Activated CD8-positive, alpha-beta T cell treated with anti-CD3 and anti-CD28 coated beads for 36 hours (primary cell): ENCODE results near the gene CFHR5. TPM values are rescaled to one million over a fixed set of nuclear protein-coding genes. Genes with fewer than 3 reads are reported as not detected.

Experiments used
- ATAC-seq: fragments of 200-7000 bp; cut with Tn5 transposase; one replicate; pipeline ENCODE4 v1.10.0; 2021; ENCODE audit warnings: mild to moderate bottlenecking, moderate library complexity
- CTCF ChIA-PET: fragments of 350-600 bp; sonication (Branson Sonifier 250); formaldehyde crosslinking; loops from one replicate; lab custom pipeline; 2021; ENCODE audit warnings: antibody characterized with exemption; lab: Charles Lee
- POLR2A ChIA-PET: fragments of 350-600 bp; sonication (Branson Sonifier 250); formaldehyde crosslinking; loops from one replicate; lab custom pipeline; 2021; ENCODE audit warnings: antibody characterized with exemption; lab: Charles Lee
- DNase-seq: peaks from one replicate; pipeline ENCODE4 v3.0.0-alpha.2; 2020
- H3K27ac Mint-ChIP-seq: one replicate; pipeline ENCODE4 v1.8.0; 2021; ENCODE audit warnings: mild to moderate bottlenecking, mixed read lengths
- H3K27me3 Mint-ChIP-seq: one replicate; pipeline ENCODE4 v1.8.0; 2021; ENCODE audit warnings: mixed read lengths
- H3K36me3 Mint-ChIP-seq: one replicate; pipeline ENCODE4 v1.8.0; 2021; ENCODE audit warnings: low read depth, mixed read lengths
- H3K4me1 Mint-ChIP-seq: one replicate; pipeline ENCODE4 v1.8.0; 2021; ENCODE audit warnings: low read depth, mixed read lengths
- H3K4me3 Mint-ChIP-seq: one replicate; pipeline ENCODE4 v1.8.0; 2021; ENCODE audit warnings: mild to moderate bottlenecking, moderate library complexity, mixed read lengths
- H3K9me3 Mint-ChIP-seq: one replicate; pipeline ENCODE4 v1.8.0; 2021; ENCODE audit warnings: mixed read lengths
- intact Hi-C: fragments of 100-400 bp; cut with micrococcal nuclease; formaldehyde crosslinking; loops from one replicate; pipeline ENCODE4 v1.10.0; 2022
- total RNA-seq, 2 experiments: library from RNA; stranded (reverse); gene quantifications; one replicate each; pipeline ENCODE4 v1.2.3, GENCODE V29; 2021
- TF ChIP-seq, protein P1 (sequence below): fragments of 200-600 bp; IDR thresholded peaks from one replicate; pipeline ENCODE4 v1.8.0; 2022; ENCODE audit warnings: antibody characterized with exemption, mild to moderate bottlenecking

The CFHR5 gene
- total RNA-seq, 2 experiments from 2014 or later: not detected

DNA sequence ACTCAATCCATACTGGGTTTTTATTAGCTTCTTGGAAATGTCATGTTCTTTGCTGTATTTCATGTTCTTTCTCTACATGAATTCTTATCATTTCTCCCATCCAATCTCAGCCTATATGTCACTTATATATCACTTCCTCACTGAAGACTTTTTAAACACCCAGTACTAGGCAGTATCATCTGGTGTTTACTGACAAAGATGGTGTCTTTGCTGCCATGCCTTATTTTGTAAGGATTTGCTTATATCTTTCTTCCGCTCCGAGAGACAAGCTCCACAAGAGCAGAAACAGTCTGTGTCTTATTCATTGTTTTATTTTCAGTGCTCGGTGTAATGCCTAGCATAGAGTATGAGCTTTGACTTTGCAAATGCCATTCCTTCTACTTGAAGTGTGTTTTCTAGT is 59.5 kb downstream of the CFHR5 start:
- no peak overlapping the region for H3K4me3 Mint-ChIP-seq
- POLR2A ChIA-PET: no interaction called here
- no peaks in the 10 kb centered on the region for H3K36me3 Mint-ChIP-seq
- H3K9me3 Mint-ChIP-seq: no peaks in the 10 kb centered on the region
- ATAC-seq (no peak), DNase-seq (no peak)
- peaks cover 3% of the 10 kb centered on the region for H3K4me1 Mint-ChIP-seq
- TF ChIP-seq, protein P1, sequence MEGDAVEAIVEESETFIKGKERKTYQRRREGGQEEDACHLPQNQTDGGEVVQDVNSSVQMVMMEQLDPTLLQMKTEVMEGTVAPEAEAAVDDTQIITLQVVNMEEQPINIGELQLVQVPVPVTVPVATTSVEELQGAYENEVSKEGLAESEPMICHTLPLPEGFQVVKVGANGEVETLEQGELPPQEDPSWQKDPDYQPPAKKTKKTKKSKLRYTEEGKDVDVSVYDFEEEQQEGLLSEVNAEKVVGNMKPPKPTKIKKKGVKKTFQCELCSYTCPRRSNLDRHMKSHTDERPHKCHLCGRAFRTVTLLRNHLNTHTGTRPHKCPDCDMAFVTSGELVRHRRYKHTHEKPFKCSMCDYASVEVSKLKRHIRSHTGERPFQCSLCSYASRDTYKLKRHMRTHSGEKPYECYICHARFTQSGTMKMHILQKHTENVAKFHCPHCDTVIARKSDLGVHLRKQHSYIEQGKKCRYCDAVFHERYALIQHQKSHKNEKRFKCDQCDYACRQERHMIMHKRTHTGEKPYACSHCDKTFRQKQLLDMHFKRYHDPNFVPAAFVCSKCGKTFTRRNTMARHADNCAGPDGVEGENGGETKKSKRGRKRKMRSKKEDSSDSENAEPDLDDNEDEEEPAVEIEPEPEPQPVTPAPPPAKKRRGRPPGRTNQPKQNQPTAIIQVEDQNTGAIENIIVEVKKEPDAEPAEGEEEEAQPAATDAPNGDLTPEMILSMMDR: no peak
- CTCF ChIA-PET: no interaction called here
- peaks cover 13% of the 10 kb centered on the region for H3K27me3 Mint-ChIP-seq
- intact Hi-C loops: no loop called here
- H3K27ac Mint-ChIP-seq: no peak overlapping the region

DNA sequence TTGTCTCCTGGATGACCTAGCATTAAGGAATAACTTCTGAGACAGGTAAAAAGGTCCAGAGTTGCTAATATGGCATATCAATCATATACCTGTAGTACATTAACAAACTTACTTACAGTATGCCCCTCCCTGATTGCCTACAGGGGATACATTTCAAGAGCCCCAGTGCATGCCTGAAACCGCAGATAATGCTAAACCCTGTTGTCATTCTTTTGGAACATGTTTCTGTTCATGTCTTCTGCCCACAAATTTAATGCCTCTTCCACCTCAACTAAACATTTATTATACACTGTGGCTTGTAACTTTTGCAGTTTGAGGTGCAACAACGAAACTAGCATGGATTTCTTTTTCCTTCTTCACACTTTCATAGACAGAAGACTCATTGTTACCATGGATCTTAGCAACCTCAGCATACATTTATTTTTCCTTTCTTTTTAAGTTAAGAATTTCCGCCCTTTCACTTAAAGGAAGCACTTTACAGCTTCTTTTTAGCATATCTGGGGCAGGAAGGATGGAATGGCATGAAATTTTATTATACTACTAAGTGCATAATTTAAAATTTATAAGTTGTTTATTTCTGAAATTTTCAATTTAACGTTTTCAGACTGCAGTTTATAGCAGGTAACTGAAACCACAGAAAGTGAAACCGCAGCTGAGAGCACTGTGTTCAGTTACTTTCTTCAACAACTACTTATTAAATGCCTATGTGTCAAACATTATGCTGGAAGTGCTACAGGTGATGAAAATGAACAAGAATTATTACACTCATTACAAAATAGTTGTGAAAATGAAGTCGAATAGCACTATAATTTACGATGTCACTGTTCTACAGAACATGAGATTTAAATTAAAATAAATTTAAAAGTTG is 64.4 kb downstream of the CFHR5 start:
- Mint-ChIP-seq H3K4me1 (peaks cover 3% of the 10 kb centered on the region), H3K27ac (no peak overlapping the region), H3K4me3 (no peak overlapping the region), H3K27me3 (peaks cover 8% of the 10 kb centered on the region), H3K9me3 (no peaks in the 10 kb centered on the region), H3K36me3 (no peaks in the 10 kb centered on the region)
- CTCF ChIA-PET: no interaction called here
- ATAC-seq: no peak
- DNase-seq: no peak
- TF ChIP-seq, protein P1: no peak
- POLR2A ChIA-PET: no interaction called here
- intact Hi-C loops: no loop called here

DNA sequence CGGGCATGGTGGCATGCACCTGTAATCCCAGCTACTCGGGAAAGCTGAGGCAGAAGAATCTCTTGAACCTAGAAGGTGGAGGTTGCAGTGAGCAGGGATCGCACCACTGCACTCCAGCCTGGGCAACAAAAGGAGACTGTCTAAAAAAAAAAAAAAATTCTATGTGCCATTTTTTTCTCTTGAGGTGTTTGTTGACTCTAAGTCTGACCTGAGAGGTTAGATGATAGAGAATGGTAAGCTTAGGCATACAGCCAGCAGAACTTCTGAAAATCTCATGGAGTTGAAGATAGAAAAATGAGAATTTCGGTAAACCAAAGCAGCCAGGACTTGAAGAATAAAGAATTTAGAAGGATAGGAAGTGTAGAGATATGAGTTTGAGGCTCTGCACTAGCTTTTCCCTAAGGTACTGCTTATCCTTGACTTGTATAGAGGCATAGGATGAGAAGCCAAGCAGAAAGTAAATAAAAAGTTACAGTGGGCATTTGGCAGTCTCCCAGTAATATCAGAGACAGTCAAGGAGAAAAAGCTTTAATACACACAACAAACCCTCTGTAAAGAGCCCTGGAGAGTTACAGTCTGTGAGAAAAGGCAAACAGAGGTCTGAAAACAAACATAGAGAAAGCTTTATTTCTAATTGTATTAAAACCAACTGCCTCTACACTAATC is 65.5 kb downstream of the CFHR5 start:
- H3K4me1 Mint-ChIP-seq: peaks cover 3% of the 10 kb centered on the region
- TF ChIP-seq, protein P1: no peak
- no peak overlapping the region for H3K4me3 Mint-ChIP-seq
- intact Hi-C loops: no loop called here
- DNase-seq (no peak), ATAC-seq (no peak)
- ChIA-PET POLR2A (no interaction called here), CTCF (no interaction called here)
- peaks cover 12% of the 10 kb centered on the region for H3K27me3 Mint-ChIP-seq
- no peaks in the 10 kb centered on the region for H3K9me3 Mint-ChIP-seq
- H3K36me3 Mint-ChIP-seq: no peaks in the 10 kb centered on the region
- no peak overlapping the region for H3K27ac Mint-ChIP-seq

DNA sequence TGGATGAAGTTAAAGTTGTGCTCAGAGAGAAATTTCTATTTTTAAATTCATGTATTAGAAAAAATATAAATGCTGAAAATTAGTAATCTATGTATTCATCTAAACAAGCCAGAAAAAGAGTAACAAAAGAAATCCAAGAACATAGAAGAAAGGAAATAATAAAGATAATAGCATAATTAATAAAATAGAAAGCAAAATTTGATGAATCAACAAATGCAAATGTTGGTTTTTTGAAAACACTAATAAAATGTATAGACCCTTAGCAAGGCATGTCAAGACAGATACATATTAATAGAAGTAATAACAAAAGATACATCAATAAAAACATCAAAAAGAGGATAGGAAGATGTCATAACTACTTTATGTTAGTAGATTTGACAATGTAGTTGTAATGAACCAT is 71.7 kb downstream of the CFHR5 start:
- intact Hi-C loops: no loop called here
- ChIA-PET POLR2A (no interaction called here), CTCF (no interaction called here)
- Mint-ChIP-seq H3K27ac (no peak overlapping the region), H3K9me3 (no peaks in the 10 kb centered on the region), H3K27me3 (peaks cover 7% of the 10 kb centered on the region), H3K4me1 (no peaks in the 10 kb centered on the region), H3K4me3 (no peak overlapping the region), H3K36me3 (no peaks in the 10 kb centered on the region)
- TF ChIP-seq, protein P1: no peak
- ATAC-seq (no peak), DNase-seq (no peak)

Other genes with a start within 250 kb of the CFHR5 start
- gene CFHR3, start 202.7 kb upstream of the CFHR5 start, total RNA-seq: not detected
- not detected for gene CFHR1, start 157.8 kb upstream of the CFHR5 start, total RNA-seq
- not detected for gene CFHR4, start 89.5 kb upstream of the CFHR5 start, total RNA-seq
- not detected for gene CFHR2, start 33.8 kb upstream of the CFHR5 start, total RNA-seq
- gene F13B, start 89.7 kb downstream of the CFHR5 start, total RNA-seq: not detected
- 10 to 100 TPM; 37.1 to 37.3 TPM for gene ASPM, start 169.1 kb downstream of the CFHR5 start, total RNA-seq
- gene ZBTB41, start 223.7 kb downstream of the CFHR5 start, total RNA-seq: 1 to 10 TPM; 5.4 to 5.5 TPM